B cell (primary cell): ENCODE results near the gene PTGIR. TPM values are rescaled to one million over a fixed set of nuclear protein-coding genes. Genes with fewer than 3 reads are reported as not detected.
A peak's percentile ranks its signal among the peaks of the same experiment; 100 is the strongest.

Experiments used
- ATAC-seq: fragments of 200-7000 bp; cut with Tn5 transposase; one replicate; pipeline ENCODE4 v1.10.0; 2021; ENCODE audit warnings: low read depth, mild to moderate bottlenecking, moderate number of reproducible peaks, moderate library complexity
- CTCF ChIA-PET: fragments of 350-600 bp; sonication (Branson Sonifier 250); formaldehyde crosslinking; loops from one replicate; lab custom pipeline; 2021; ENCODE audit warnings: antibody characterized with exemption, inconsistent platforms; lab: Charles Lee
- POLR2A ChIA-PET: fragments of 350-600 bp; sonication (Branson Sonifier 250); formaldehyde crosslinking; loops from one replicate; lab custom pipeline; 2021; ENCODE audit warnings: antibody characterized with exemption; lab: Charles Lee
- DNase-seq: peaks from one replicate; pipeline ENCODE4 v3.0.0; 2013
- H2AFZ ChIP-seq: 2 replicates; pipeline ENCODE4 v1.6.1; 2012; ENCODE audit warnings: mild to moderate bottlenecking, low read depth, low read length; ENCODE audit not compliant: insufficient read depth, poor library complexity, severe bottlenecking
- H3K27ac ChIP-seq, 2 donors: 1 replicate in 1 of 2; 2 replicates in 1 of 2; pipeline ENCODE4 v1.5.1; 2012 to 2013; ENCODE audit warnings: low read length in 2 of 2, mild to moderate bottlenecking in 2 of 2, moderate library complexity in 1 of 2
- H3K27me3 ChIP-seq, 4 experiments: fragments of 200-600 bp in 1 of 4; sonication (generic) in 1 of 4; replicated peaks in 1 of 4; 1 replicate in 2 of 4; 2 replicates in 2 of 4; pipeline versions ENCODE4 v1.6.1 to v1.7.0; 2013 to 2016; ENCODE audit warnings: low read length in 3 of 4, mild to moderate bottlenecking in 2 of 4, mixed read lengths in 1 of 4, moderate library complexity in 1 of 4; ENCODE audit not compliant: insufficient read depth in 4 of 4, control insufficient read depth in 3 of 4; ENCODE audit errors: control extremely low read depth in 1 of 4
- H3K36me3 ChIP-seq, 2 experiments: replicated peaks in 1 of 2; 1 replicate in 1 of 2; 2 replicates in 1 of 2; pipeline versions ENCODE4 v1.6.1 to v1.7.1; 2013; ENCODE audit warnings: low read length in 1 of 2; ENCODE audit not compliant: insufficient read depth in 2 of 2, control insufficient read depth in 1 of 2; ENCODE audit errors: control extremely low read depth in 1 of 2, extremely low read depth in 1 of 2
- H3K4me1 ChIP-seq, 2 donors: fragments of 200-600 bp in 1 of 2; sonication (generic) in 1 of 2; 1 replicate in 1 of 2; 2 replicates in 1 of 2; pipeline versions ENCODE4 v1.5.1 to v1.6.1; 2013 to 2017; ENCODE audit warnings: low read length in 2 of 2; ENCODE audit not compliant: control insufficient read depth in 2 of 2, insufficient read depth in 2 of 2
- H3K4me2 ChIP-seq: replicated peaks from 2 replicates; pipeline ENCODE3; 2012; ENCODE audit warnings: mild to moderate bottlenecking, low read depth, low read length; ENCODE audit not compliant: poor library complexity, severe bottlenecking
- H3K4me3 ChIP-seq, 5 experiments: fragments of 200-600 bp in 1 of 5; sonication (generic) in 1 of 5; 1 replicate in 3 of 5; 2 replicates in 2 of 5; pipeline versions ENCODE4 v1.5.1 to v1.7.0; 2011 to 2016; ENCODE audit warnings: low read length in 4 of 5, mild to moderate bottlenecking in 4 of 5, low read depth in 2 of 5, control low read depth in 1 of 5, moderate library complexity in 1 of 5; ENCODE audit not compliant: insufficient read depth in 1 of 5; ENCODE audit errors: control extremely low read depth in 1 of 5, extremely low read depth in 1 of 5
- H3K79me2 ChIP-seq: fragments of 200-600 bp; sonication (generic); one replicate; pipeline ENCODE4 v1.6.0; 2016; ENCODE audit warnings: low read length; ENCODE audit not compliant: control insufficient read depth, insufficient read depth
- H3K9ac ChIP-seq: fragments of 200-600 bp; sonication (generic); 2 replicates; pipeline ENCODE4 v1.6.1; 2017; ENCODE audit warnings: mild to moderate bottlenecking, low read length, moderate library complexity
- H3K9me3 ChIP-seq, 3 donors: one replicate each; pipeline versions ENCODE4 v1.6.1 to v1.7.1; 2013; ENCODE audit warnings: low read length in 2 of 3; ENCODE audit not compliant: control insufficient read depth in 2 of 3, insufficient read depth in 1 of 3; ENCODE audit errors: control extremely low read depth in 1 of 3
- H4K20me1 ChIP-seq: 2 replicates; pipeline ENCODE4 v1.6.0; 2012; ENCODE audit warnings: mild to moderate bottlenecking, low read length; ENCODE audit not compliant: insufficient read depth, control insufficient read depth, poor library complexity, severe bottlenecking
- H3K27ac Mint-ChIP-seq: one replicate; pipeline ENCODE4 v1.8.0; 2021; ENCODE audit warnings: mixed read lengths
- H3K27me3 Mint-ChIP-seq: one replicate; pipeline ENCODE4 v1.8.0; 2021; ENCODE audit warnings: mixed read lengths
- H3K4me1 Mint-ChIP-seq: one replicate; pipeline ENCODE4 v1.8.0; 2021; ENCODE audit warnings: mixed read lengths
- H3K4me3 Mint-ChIP-seq: one replicate; pipeline ENCODE4 v1.8.0; 2021; ENCODE audit warnings: mixed read lengths
- H3K9me3 Mint-ChIP-seq: one replicate; pipeline ENCODE4 v1.8.0; 2022; ENCODE audit warnings: mixed read lengths; ENCODE audit not compliant: insufficient read depth
- EZH2 ChIP-seq: IDR thresholded peaks from 2 replicates; pipeline ENCODE4 v1.6.1; 2012; ENCODE audit warnings: borderline replicate concordance, low read depth, mild to moderate bottlenecking, moderate library complexity, low read length; ENCODE audit not compliant: insufficient read depth, poor library complexity, severe bottlenecking
- WGBS: methylation state at CpG from one replicate; pipeline ENCODE4 v1.1.5; 2013; ENCODE audit warnings: missing lambda C conversion rate; ENCODE audit not compliant: insufficient coverage; 5-methylcytosine and 5-hydroxymethylcytosine counted together
- intact Hi-C: fragments of 100-400 bp; cut with micrococcal nuclease; formaldehyde crosslinking; loops from one replicate; pipeline ENCODE4 v1.10.0; 2022
- polyA plus RNA-seq: library from polyadenylated mRNA; depleted of rRNA; stranded (reverse); fragments of >200 nt; gene quantifications from 2 replicates; pipeline ENCODE4 v1.2.3, GENCODE V29; 2012
- total RNA-seq, 2 donors: library from RNA; stranded (reverse); fragments of 120-200 nt in 1 of 2; gene quantifications; 1 replicate in 1 of 2; 2 replicates in 1 of 2; pipeline versions ENCODE4 v1.2.3 to v1.2.4, GENCODE V29; 2013 to 2022
- TF ChIP-seq, protein P1 (sequence below): fragments of 200-600 bp; IDR thresholded peaks from one replicate; pipeline ENCODE4 v1.8.0; 2022; ENCODE audit warnings: antibody characterized with exemption, mild to moderate bottlenecking

PTGIR gene
- total and polyA plus RNA-seq, 2 donors (not counting 1 experiment from before 2014, with no cell fraction given), result 1.9 to 2.1 TPM

GRCh38 chr19:46614114-46614722, 10.7 kb downstream of the PTGIR start:
- intact Hi-C loops, result loop anchor here (1.0 to 2.0 kb wide), 4 partner anchors 13 to 85 kb away; partner anchors contain the start of gene CALM3
- H2AFZ ChIP-seq, result no peak overlapping the region
- WGBS, result 19% methylated on average over 7 of the region's 12 CpGs
- H3K79me2 ChIP-seq, result no peaks in the 10 kb centered on the region
- no peak overlapping the region for H3K9ac ChIP-seq
- peaks cover 0 to 9% of the 10 kb centered on the region in 2 experiments for H3K36me3 ChIP-seq
- no peaks in the 10 kb centered on the region for H3K9me3 Mint-ChIP-seq
- H3K27me3 ChIP-seq, result no peaks in the 10 kb centered on the region
- ChIA-PET POLR2A (interaction anchor here (0.6 to 3.2 kb wide), 3 partner anchors 13 to 47 kb away, joined by 3 to 17 read pairs (median 11); partner anchors contain the start of genes CALM3 and DACT3), CTCF (interaction anchor here (0.6 to 16.2 kb wide), 17 partner anchors 8 to 139 kb away, joined by 3 to 447 read pairs (median 5); partner anchors contain the start of genes CALM3, DACT3, GNG8 and PTGIR)
- peaks cover 9% of the 10 kb centered on the region for H4K20me1 ChIP-seq
- H3K4me1 Mint-ChIP-seq, result peaks cover 58% of the 10 kb centered on the region
- H3K4me2 ChIP-seq, result peak overlapping the region; percentile 38
- peak overlapping the region; percentile 77 for H3K27ac Mint-ChIP-seq
- no peak overlapping the region for H3K27ac ChIP-seq
- no peak overlapping the region for H3K4me3 ChIP-seq
- peak overlapping the region; percentile 26 for H3K4me3 Mint-ChIP-seq
- peaks cover 0 to 7% (median 0%) of the 10 kb centered on the region in 3 donors for H3K9me3 ChIP-seq
- H3K27me3 Mint-ChIP-seq, result no peaks in the 10 kb centered on the region
- ATAC-seq, result peak; percentile 53
- H3K4me1 ChIP-seq, result peaks cover 49 to 71% of the 10 kb centered on the region in 2 donors
- no peak for TF ChIP-seq EZH2
- TF ChIP-seq, protein P1, sequence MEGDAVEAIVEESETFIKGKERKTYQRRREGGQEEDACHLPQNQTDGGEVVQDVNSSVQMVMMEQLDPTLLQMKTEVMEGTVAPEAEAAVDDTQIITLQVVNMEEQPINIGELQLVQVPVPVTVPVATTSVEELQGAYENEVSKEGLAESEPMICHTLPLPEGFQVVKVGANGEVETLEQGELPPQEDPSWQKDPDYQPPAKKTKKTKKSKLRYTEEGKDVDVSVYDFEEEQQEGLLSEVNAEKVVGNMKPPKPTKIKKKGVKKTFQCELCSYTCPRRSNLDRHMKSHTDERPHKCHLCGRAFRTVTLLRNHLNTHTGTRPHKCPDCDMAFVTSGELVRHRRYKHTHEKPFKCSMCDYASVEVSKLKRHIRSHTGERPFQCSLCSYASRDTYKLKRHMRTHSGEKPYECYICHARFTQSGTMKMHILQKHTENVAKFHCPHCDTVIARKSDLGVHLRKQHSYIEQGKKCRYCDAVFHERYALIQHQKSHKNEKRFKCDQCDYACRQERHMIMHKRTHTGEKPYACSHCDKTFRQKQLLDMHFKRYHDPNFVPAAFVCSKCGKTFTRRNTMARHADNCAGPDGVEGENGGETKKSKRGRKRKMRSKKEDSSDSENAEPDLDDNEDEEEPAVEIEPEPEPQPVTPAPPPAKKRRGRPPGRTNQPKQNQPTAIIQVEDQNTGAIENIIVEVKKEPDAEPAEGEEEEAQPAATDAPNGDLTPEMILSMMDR, result peak; percentile 86
- peak; percentile 89 for DNase-seq

- H4K20me1 ChIP-seq, result peaks cover 16% of the 10 kb centered on the region
- Mint-ChIP-seq H3K4me1 (peaks cover 51% of the 10 kb centered on the region), H3K4me3 (no peak overlapping the region), H3K9me3 (no peaks in the 10 kb centered on the region), H3K27me3 (no peaks in the 10 kb centered on the region), H3K27ac (no peak overlapping the region)
- no peak for TF ChIP-seq EZH2
- TF ChIP-seq, protein P1, result no peak
- ATAC-seq (no peak), DNase-seq (no peak)
- WGBS, result 89% methylated on average over 18 of the region's 22 CpGs
- no peaks in the 10 kb centered on the region for H3K79me2 ChIP-seq
- ChIA-PET POLR2A (interaction anchor here (0.6 to 3.2 kb wide), 3 partner anchors 12 to 82 kb away, joined by 3 to 17 read pairs (median 11); partner anchors contain the start of genes CALM3 and DACT3), CTCF (interaction anchor here (0.7 to 16.2 kb wide), 14 partner anchors 11 to 140 kb away, joined by 3 to 447 read pairs (median 6); partner anchors contain the start of genes CALM3, DACT3, GNG8 and PTGIR)
- H2AFZ ChIP-seq, result no peak overlapping the region
- peaks cover 0 to 7% (median 0%) of the 10 kb centered on the region in 3 donors for H3K9me3 ChIP-seq
- peaks cover 0 to 15% of the 10 kb centered on the region in 2 experiments for H3K36me3 ChIP-seq
- H3K4me3 ChIP-seq, result no peak overlapping the region
- H3K4me1 ChIP-seq, result peaks cover 44 to 64% of the 10 kb centered on the region in 2 donors
- intact Hi-C loops, result no loop called here
- no peaks in the 10 kb centered on the region for H3K27me3 ChIP-seq
- H3K27ac ChIP-seq, result no peak overlapping the region
- no peak overlapping the region for H3K9ac ChIP-seq
- no peak overlapping the region for H3K4me2 ChIP-seq
These were observed 11.4 kb downstream of the PTGIR start for GRCh38 chr19:46613525-46613924.
